ENCODE results near the gene RNF31.

DNA sequence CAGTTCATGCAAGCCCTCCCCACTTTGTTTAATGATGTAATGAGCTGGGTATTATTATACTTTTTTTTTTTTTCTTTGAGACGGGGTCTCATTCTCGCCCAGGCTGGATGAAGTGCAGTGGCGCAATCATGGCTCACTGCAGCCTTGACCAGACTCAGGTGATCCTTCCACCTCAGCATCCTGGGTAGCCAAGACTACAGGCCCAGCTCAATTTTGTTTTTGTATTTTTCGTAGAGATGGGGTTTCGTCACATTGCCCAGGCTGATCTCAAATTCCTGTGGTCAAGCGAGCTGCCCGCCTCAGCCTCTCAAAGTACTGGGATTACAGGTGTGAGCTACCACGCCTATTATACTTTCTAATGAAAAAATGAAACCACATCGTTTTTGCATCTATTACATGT lies 37.2 kb upstream of the RNF31 start:
- TF ChIP-seq, protein P1, sequence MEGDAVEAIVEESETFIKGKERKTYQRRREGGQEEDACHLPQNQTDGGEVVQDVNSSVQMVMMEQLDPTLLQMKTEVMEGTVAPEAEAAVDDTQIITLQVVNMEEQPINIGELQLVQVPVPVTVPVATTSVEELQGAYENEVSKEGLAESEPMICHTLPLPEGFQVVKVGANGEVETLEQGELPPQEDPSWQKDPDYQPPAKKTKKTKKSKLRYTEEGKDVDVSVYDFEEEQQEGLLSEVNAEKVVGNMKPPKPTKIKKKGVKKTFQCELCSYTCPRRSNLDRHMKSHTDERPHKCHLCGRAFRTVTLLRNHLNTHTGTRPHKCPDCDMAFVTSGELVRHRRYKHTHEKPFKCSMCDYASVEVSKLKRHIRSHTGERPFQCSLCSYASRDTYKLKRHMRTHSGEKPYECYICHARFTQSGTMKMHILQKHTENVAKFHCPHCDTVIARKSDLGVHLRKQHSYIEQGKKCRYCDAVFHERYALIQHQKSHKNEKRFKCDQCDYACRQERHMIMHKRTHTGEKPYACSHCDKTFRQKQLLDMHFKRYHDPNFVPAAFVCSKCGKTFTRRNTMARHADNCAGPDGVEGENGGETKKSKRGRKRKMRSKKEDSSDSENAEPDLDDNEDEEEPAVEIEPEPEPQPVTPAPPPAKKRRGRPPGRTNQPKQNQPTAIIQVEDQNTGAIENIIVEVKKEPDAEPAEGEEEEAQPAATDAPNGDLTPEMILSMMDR (IDR thresholded peaks at IDR 0.05): no peak
- no peak for TF ChIP-seq EZH2 (IDR thresholded peaks at IDR 0.05; ENCODE audit: borderline replicate concordance, insufficient read depth, low read depth, low read length, poor library complexity, severe bottlenecking)
